ENCODE data around the gene PRMT9.
A peak's percentile ranks its signal among the peaks of the same experiment; 100 is the strongest.

Gene PRMT9

DNA sequence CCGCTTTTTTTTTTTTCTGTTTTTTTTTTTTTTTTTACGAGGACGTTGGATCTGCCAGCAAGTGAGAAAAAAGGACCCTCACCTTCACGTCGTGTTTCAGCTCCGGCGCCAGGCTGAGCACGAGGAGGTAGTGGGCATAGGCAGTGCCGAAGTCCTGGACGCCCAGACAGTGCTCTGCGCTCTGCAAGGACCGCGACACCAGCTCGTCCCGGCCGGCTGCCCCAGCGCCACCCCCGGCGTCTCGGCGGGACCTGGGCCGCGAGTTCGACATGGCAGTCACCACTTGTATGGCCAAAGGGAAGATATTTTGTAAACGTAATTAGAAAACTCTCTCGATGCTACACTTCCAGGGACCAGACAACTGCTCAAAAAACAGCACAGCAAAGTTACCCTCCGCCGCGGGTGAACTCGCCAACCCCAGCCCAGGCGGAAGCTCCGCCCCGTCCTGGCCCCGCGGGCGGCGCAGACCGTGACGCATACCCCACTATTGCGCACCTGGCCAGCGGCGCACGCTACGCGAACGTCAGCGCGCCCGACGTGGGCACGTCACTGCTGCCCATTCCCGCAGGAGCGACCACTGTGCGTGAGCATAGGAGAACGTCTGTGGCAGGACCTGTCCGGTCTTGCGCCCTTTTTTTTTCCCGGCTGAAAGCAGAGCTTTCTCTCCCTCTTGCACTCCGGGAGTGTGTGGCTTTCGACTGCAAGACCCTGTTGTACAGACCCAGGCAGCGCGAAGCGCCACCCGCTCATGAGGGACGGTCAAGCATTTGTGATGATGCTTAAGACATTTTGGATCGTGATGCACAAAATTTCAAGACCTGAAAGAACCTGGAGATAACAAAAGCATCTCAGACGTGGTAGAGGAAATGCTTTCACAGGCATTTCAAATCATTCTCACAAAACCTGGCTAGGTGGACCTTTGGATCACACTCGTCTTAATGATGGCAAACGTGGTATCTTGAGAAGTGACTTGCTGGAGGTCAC is at the start of gene PRMT9:
TSS of gene PRMT9 (minus strand) at position 447 of the 984 bp plus-strand sequence. CDS start at position 271, 176 bp downstream.
- Mint-ChIP-seq H3K27ac (peak within 1 kb of the TSS; percentile 90), H3K4me3 (peak within 1 kb of the TSS; percentile 94)

DNA sequence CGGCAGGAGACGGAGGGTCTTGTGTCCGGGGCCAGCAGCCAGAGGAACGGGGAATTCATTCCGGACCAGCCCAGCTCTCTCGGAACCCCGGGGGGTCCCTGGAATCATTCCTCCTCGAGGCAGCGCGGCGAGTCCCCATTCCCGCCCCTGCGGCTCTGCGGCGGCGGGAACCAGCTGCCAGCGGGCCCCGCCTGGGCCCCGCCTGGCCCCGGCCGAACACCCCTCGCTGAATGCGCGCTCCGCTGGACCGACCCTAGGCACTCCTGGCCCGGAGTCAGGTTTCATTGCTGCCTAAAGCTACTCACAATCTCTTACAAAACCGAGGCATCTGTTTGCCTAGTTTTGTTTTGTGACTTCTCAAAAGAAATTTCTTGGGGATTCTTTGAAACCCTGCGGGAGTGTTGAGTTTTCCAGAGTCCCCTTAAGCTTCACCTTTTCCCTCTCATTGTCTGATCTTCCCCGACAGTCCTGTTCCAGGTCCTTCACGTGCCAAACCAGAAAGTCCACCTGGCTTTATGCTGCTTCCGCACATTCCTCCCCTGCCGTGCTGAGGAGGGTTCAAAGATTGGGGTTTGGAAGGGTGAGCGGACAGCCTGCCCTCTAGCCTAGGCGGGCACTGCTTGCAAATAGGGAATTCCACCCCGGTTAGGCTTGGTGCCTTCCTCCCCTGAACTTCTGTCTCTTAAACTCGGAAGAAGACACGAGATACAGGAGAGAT is 48.7 kb upstream of the PRMT9 start:
- Mint-ChIP-seq H3K4me3 (peak overlapping the region; percentile 95), H3K9me3 (ENCODE audit: low read depth) (no peaks in the 10 kb centered on the region), H3K36me3 (peaks cover 4% of the 10 kb centered on the region), H3K27me3 (peaks cover 6% of the 10 kb centered on the region), H3K4me1 (ENCODE audit: low read depth) (peaks cover 41% of the 10 kb centered on the region), H3K27ac (peak overlapping the region; percentile 87)

More for the DNA sequence above, at the start of gene PRMT9:
- Mint-ChIP-seq H3K36me3 (peaks cover 1% of the 10 kb centered on the region), H3K4me1 (ENCODE audit: low read depth) (peaks cover 27% of the 10 kb centered on the region), H3K9me3 (ENCODE audit: low read depth) (no peaks in the 10 kb centered on the region), H3K27me3 (no peaks in the 10 kb centered on the region)

DNA sequence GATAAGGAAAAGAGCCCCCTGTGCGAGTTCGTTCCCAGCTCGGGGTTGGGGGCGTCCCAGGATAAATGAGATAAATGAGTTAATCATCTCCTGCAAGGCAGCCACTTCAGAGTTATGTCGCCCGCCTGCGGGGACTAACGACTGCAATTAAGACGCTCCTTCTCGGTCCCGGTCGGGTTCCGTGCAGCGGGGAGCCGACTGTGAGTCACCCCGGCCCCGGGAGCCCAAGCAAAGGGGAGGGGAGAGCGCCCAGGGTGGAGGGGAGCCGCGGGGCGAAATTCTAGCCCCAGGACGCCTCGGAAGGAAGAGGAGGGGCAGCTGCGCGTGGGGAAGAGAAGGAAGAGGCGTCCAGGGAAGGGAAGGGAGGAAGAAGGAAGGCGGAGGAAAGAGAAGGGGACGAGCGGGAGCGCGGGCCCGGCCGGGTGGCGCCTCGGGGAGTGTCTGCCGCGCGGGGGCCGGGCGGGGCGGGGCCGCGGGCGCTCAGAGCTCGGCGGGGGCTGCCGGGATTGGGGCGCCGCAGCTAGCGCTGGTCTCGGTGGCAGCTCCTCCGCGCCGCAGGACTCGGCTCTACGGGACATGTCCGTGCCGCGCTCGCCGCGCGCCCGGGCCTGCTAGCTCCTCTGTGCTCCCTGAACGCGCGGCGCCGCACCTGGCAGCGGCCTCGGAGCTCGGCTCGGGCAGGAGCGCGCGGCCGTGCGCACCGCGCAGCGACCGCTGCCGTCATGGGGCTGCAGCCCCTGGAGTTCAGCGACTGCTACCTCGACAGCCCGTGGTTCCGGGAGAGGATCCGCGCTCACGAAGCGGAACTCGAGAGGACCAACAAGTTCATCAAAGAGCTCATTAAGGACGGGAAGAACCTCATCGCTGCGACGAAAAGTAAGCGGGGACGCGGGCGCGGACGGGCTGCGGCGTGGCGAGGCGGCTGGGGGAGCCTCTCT is 47.9 kb upstream of the PRMT9 start, which contains the start of gene ARHGAP10:
TSS of gene ARHGAP10 (plus strand) at position 509 of the 938 bp plus-strand sequence. CDS start at position 723, 214 bp downstream.
- peak within 1 kb of the TSS; percentile 87 for H3K27ac Mint-ChIP-seq
- H3K9me3 Mint-ChIP-seq (ENCODE audit: low read depth), result no peaks in the 10 kb centered on the region
- peaks cover 6% of the 10 kb centered on the region for H3K27me3 Mint-ChIP-seq

DNA sequence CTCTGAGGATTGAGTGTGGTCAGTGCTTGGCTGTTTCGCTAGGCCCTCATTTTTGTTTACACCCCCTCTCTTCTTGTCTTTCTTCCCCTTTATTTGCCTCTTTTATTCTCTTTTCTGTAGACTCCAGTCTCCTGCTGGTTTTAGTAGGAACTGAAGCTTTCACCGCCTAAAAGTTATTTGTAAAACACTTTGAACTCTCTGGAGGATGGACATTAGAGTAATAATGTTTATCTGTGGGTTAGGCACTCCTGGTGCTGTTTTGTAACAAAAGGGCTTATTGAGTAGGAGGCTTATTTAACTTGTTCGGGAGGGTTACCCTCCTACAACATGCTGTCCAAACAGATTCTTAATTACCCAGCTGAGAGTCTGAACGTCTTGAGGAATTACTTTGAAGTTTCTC is 46.4 kb upstream of the PRMT9 start:
- peaks cover 36% of the 10 kb centered on the region for H3K4me1 Mint-ChIP-seq (ENCODE audit: low read depth)
- H3K27ac Mint-ChIP-seq, result no peak overlapping the region

More for the DNA sequence above, 47.9 kb upstream of the PRMT9 start, which contains the start of gene ARHGAP10:
- Mint-ChIP-seq H3K4me1 (ENCODE audit: low read depth) (peaks cover 41% of the 10 kb centered on the region), H3K36me3 (peaks cover 4% of the 10 kb centered on the region), H3K4me3 (peak within 1 kb of the TSS; percentile 95)

DNA sequence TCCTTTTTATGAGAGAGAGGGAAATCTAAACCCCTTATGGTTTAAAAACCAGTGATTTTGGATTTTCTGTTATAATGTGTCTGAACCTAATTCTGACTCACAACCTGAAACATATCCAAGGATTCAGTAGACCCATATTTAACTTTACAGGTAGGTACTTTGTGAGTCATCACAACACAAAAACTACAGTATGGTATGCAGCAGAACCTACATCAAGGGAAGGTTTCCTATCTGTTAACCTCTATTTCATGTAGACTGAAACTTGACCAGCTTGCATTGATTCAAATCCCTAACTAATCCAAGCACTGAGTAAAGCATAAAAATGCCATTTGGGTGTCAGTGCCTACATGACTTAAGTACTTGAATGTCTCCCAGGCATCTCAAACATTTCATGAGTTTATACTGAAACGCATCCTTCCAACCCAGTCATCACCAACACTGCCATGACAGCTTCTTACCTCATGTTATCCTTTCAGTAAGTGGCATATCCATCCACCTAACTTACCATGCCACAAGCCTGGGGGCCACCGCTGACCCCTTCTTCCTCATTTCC is 43.6 kb upstream of the PRMT9 start:
- Mint-ChIP-seq H3K9me3 (ENCODE audit: low read depth) (no peaks in the 10 kb centered on the region), H3K36me3 (no peaks in the 10 kb centered on the region), H3K4me3 (no peak overlapping the region), H3K27me3 (no peaks in the 10 kb centered on the region), H3K27ac (no peak overlapping the region), H3K4me1 (ENCODE audit: low read depth) (peaks cover 13% of the 10 kb centered on the region)

More for the DNA sequence above, 46.4 kb upstream of the PRMT9 start:
- H3K27me3 Mint-ChIP-seq, result peaks cover 4% of the 10 kb centered on the region
- H3K36me3 Mint-ChIP-seq, result peaks cover 2% of the 10 kb centered on the region
- no peaks in the 10 kb centered on the region for H3K9me3 Mint-ChIP-seq (ENCODE audit: low read depth)
- H3K4me3 Mint-ChIP-seq, result peak overlapping the region; percentile 61

DNA sequence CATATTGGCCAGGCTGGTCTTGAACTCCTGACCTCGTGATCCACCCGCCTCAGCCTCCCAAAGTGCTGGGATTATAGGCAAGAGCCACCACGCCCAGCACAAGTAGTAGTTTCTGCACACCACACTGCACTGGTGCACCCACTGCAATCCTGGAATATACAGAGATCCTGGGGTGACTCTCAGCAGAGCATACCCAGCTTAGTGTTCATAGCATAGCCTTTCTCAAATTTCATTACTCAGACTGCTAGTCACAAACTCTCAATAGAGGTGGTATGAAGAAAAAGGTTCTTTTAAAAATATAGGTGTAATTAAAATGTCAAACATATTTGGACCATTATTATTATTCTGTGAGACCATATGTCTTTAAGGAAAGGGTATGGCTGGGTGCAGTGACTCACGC is 41.7 kb upstream of the PRMT9 start:
- H3K27ac Mint-ChIP-seq, result no peak overlapping the region
- H3K27me3 Mint-ChIP-seq, result no peaks in the 10 kb centered on the region
- no peaks in the 10 kb centered on the region for H3K36me3 Mint-ChIP-seq
- H3K9me3 Mint-ChIP-seq (ENCODE audit: low read depth), result no peaks in the 10 kb centered on the region
- H3K4me1 Mint-ChIP-seq (ENCODE audit: low read depth), result peaks cover 4% of the 10 kb centered on the region
- no peak overlapping the region for H3K4me3 Mint-ChIP-seq

DNA sequence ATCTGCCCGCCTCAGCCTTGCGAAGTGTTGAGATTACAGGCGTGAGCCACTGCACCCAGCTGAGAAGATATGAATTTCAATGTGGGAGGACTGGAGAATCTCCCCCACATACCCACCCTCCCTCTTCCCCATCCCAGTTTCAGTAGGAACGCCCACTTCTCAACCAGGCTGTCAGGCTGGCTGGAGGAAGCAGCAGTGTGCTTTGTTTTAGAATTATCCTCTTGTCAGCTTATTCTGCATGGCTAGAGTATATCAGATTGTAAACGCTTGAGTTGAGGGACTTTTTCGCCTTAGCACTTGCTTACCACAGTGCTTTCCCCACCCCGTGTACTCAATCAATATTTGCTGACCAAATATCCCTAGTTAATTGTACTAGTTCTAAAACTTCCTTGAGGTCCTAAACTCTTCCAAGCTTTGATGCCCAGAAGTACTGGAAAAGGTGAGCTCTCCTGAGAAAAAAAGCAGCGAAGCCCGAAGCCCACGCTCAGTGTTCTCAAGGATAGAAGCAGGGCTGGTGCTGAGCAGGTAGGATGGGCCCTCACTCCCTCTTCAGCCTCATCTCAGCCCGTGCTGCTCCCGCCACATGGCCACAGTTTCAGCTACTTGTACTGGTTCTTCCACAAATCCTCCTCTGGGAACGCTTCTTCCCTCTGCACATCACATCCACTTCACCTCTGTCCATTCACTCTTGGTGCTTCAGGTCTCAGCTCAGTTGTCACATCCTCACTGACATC is 40.7 kb upstream of the PRMT9 start:
- Mint-ChIP-seq H3K27ac (no peak overlapping the region), H3K4me3 (no peak overlapping the region), H3K9me3 (ENCODE audit: low read depth) (no peaks in the 10 kb centered on the region), H3K36me3 (no peaks in the 10 kb centered on the region), H3K4me1 (ENCODE audit: low read depth) (no peaks in the 10 kb centered on the region), H3K27me3 (no peaks in the 10 kb centered on the region)

DNA sequence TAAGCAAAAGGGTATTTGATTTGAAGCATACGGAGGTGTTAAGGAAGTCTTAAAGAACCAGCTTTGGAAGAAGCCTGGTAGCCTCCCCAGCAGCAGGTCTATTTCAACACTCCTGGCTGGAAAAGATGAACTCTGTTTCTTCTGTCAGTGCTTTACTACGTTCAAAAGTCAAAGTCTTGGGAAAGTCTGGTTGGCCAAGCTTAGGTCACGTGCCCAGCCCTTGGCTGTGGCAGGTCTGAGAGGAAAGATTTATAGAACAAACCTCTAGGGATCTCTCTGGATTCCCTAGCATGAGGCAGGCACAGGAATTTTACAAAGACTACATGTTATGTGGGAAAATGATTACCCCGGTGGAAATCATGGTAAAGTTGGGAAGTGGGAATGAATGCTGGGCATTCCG is 39.4 kb upstream of the PRMT9 start:
- H3K4me3 Mint-ChIP-seq, result no peak overlapping the region

DNA sequence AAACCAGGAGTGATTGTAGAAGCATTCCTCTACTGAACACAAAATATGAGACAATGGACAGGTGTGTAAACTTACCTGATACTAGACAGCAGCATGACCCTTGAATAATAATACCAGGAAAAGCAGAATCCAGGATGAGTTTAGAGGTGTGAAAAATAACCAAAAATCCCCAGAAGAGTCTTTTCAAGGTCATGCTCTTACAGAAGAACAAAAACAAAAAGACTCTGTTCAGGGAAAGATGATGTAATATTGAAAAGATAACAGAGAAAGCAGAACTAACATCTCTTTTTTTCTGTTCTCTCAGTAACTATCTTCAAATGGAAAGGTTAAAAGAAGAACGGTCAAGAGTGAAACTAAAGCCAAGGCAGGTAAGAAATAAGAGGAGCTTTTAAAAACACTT is 33.9 kb upstream of the PRMT9 start:
- Mint-ChIP-seq H3K4me3 (no peak overlapping the region), H3K27ac (no peak overlapping the region), H3K27me3 (no peaks in the 10 kb centered on the region), H3K4me1 (ENCODE audit: low read depth) (no peaks in the 10 kb centered on the region), H3K9me3 (ENCODE audit: low read depth) (no peaks in the 10 kb centered on the region), H3K36me3 (no peaks in the 10 kb centered on the region)

More for the DNA sequence above, 39.4 kb upstream of the PRMT9 start:
- H3K4me1 Mint-ChIP-seq (ENCODE audit: low read depth), result no peaks in the 10 kb centered on the region
- no peak overlapping the region for H3K27ac Mint-ChIP-seq
- no peaks in the 10 kb centered on the region for H3K36me3 Mint-ChIP-seq
- H3K9me3 Mint-ChIP-seq (ENCODE audit: low read depth), result no peaks in the 10 kb centered on the region
- no peaks in the 10 kb centered on the region for H3K27me3 Mint-ChIP-seq

DNA sequence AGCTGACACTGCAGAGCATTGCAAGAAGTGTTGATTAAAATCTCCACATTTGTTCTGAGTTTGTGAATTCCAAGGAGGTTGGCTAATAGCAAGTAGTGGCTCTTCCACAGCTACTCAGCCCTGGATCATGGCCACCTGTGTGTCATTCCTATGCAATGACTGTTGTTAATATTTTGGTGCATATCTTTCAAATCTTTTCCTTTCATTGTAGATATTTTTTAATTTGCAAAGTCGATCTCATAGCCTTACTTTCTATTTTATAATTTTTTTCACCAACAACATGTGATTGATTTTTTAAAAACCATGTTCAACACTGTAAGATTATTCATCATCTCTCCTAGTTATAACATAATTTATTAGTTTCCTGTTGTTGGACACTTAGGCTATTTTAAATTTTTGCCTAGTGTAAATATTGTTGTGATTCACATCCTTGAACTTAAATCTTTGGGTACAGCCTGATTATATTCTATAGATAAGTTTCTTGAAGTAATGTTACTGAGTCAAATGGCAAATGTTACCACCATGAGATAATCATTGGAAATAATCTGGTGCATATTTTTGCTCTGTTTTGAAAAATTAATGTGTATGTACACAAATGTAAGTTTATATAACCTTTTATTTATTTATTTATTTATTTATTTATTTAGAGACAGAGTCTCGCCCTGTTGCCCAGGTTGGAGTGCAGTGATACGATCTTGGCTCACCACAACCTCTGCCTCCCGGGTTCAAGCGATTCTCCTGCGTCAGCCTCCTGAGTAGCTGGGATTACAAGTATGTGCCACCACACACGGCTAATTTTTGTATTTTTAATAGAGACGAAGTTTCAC is 30.8 kb upstream of the PRMT9 start:
- Mint-ChIP-seq H3K27ac (no peak overlapping the region), H3K36me3 (no peaks in the 10 kb centered on the region), H3K9me3 (ENCODE audit: low read depth) (no peaks in the 10 kb centered on the region), H3K4me3 (no peak overlapping the region), H3K4me1 (ENCODE audit: low read depth) (no peaks in the 10 kb centered on the region), H3K27me3 (no peaks in the 10 kb centered on the region)

DNA sequence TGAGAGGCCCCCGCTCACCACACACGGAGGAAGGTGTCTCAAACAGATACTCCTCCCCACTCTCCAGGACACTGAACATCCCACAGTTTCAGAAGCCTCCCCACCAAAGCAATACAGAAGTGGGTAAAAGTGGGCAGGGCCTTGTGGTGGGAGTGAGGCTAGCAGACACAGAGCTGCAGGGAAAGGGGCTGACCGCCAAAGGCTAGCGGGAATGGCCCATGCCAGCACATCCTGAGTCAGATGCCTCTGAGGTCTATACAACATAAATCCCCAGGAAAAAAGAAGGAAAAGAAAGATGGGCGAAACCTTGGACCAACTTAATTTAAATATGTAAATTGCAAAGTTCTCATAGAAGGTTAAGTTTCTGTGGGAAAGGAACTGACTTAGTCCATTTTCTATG is 26.0 kb upstream of the PRMT9 start:
- H3K9me3 Mint-ChIP-seq (ENCODE audit: low read depth), result no peaks in the 10 kb centered on the region
- H3K27me3 Mint-ChIP-seq, result no peaks in the 10 kb centered on the region
- H3K27ac Mint-ChIP-seq, result no peak overlapping the region
- H3K36me3 Mint-ChIP-seq, result no peaks in the 10 kb centered on the region
- no peak overlapping the region for H3K4me3 Mint-ChIP-seq
- no peaks in the 10 kb centered on the region for H3K4me1 Mint-ChIP-seq (ENCODE audit: low read depth)

DNA sequence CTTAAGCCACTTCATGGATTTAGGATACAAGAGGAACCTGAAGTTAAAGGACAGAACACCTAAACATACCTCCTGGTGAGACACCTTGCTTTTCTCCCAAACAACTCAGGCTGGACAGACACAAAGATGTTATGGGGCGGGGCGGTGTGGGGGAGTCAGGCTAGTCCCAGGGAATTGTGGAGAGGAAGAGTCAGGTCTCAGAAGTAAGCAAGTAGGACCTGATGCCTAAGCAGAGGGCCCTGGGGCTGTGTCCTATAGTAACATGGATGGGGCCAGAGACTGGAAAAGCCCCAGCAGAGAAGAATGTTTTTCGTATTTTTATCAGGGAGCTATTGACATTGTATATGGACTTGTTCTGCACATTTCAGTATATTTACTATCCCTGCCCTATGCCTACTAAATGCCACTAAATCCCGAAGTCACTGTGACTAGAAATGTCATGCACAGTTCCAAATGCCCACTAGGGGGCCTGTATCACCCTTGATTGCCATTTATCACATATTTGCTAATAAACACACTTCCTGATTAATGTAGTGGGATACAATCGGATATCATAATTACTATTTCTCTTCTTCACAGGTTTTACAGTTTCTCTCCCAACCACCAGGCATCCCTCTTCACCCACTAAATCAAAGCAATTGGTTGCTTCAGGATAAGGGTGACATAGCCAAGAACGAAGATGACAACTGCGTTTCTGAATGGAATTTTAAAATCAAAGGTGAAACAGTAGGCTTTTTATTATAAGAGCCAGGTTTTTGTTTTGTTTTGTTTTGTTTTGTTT is 24.1 kb upstream of the PRMT9 start:
- no peaks in the 10 kb centered on the region for H3K4me1 Mint-ChIP-seq (ENCODE audit: low read depth)
- no peaks in the 10 kb centered on the region for H3K36me3 Mint-ChIP-seq
- no peak overlapping the region for H3K27ac Mint-ChIP-seq
- H3K4me3 Mint-ChIP-seq, result no peak overlapping the region
- H3K27me3 Mint-ChIP-seq, result no peaks in the 10 kb centered on the region
- H3K9me3 Mint-ChIP-seq (ENCODE audit: low read depth), result no peaks in the 10 kb centered on the region

Data from activated naive CD8-positive, alpha-beta T cell (primary cell).